Stimulated activated CD4-positive, alpha-beta T cell treated with anti-CD3 and anti-CD28 coated beads, Interleukin-1b, Interleukin-23, amount 100 ng/mL, for 4 hours (primary cell): Measurements from ENCODE around the gene PUSL1.

ENCODE experiments used
- DNase-seq, 2 donors: peaks; one replicate each; pipeline ENCODE4 v3.0.0-alpha.2; 2020; ENCODE audit warnings: low read depth in 2 of 2

The PUSL1 gene

GRCh38 chr1:1324084-1324523, 15.7 kb downstream of the PUSL1 start:
- no peak for DNase-seq

GRCh38 chr1:1324524-1325287, 16.3 kb downstream of the PUSL1 start, which contains the start of the genes CPTP and INTS11:
TSS of gene CPTP (plus strand) at chr1:1324802. CDS start at chr1:1326911, 2,109 bp downstream.
TSS of gene INTS11 (minus strand) at chr1:1324660. CDS start at chr1:1324608, 52 bp downstream.
- DNase-seq: peak; percentile 95

- no peak for DNase-seq
These were observed 17.1 kb downstream of the PUSL1 start for GRCh38 chr1:1325288-1326074.

- DNase-seq: no peak
These were observed 17.7 kb downstream of the PUSL1 start for GRCh38 chr1:1326075-1326605.

- DNase-seq: no peak
These were observed 18.9 kb downstream of the PUSL1 start for GRCh38 chr1:1327291-1327690.

GRCh38 chr1:1328254-1328653, 19.9 kb downstream of the PUSL1 start:
- no peak for DNase-seq

GRCh38 chr1:1329304-1330210, 21.2 kb downstream of the PUSL1 start:
- DNase-seq: no peak

GRCh38 chr1:1330366-1331067, 22.1 kb downstream of the PUSL1 start:
- no peak for DNase-seq

- no peak for DNase-seq
These were observed 22.9 kb downstream of the PUSL1 start, which contains the start of gene TAS1R3 for GRCh38 chr1:1331068-1331965. TSS of gene TAS1R3 (plus strand) at chr1:1331280. CDS start at chr1:1331346, 66 bp downstream.

- DNase-seq: no peak
These were observed 23.8 kb downstream of the PUSL1 start for GRCh38 chr1:1332031-1332755.

- DNase-seq: no peak
These were observed 24.5 kb downstream of the PUSL1 start for GRCh38 chr1:1332774-1333480.

GRCh38 chr1:1333551-1334241, 25.3 kb downstream of the PUSL1 start:
- no peak for DNase-seq

- no peak for DNase-seq
These were observed 26.4 kb downstream of the PUSL1 start for GRCh38 chr1:1334835-1335234.

- no peak for DNase-seq
These were observed 26.9 kb downstream of the PUSL1 start for GRCh38 chr1:1335283-1335682.

- DNase-seq: no peak
These were observed 27.4 kb downstream of the PUSL1 start for GRCh38 chr1:1335792-1336248.

- no peak for DNase-seq
These were observed 28.0 kb downstream of the PUSL1 start for GRCh38 chr1:1336446-1336845.

- no peak for DNase-seq
These were observed 28.8 kb downstream of the PUSL1 start for GRCh38 chr1:1336931-1337792.
